Activated gamma-delta T cell treated with Interleukin-2 at 50 U/mL for 16 hours (primary cell): ENCODE results near the gene PAX8.
"Not testable (repeated sequence)": the region's sequence is repeated elsewhere in the genome, so short reads cannot be mapped to it uniquely, and the experiment has no call there.

Experiments used
- DNase-seq: peaks from one replicate; pipeline ENCODE4 v3.0.0-alpha.2; 2020

PAX8 gene

DNA sequence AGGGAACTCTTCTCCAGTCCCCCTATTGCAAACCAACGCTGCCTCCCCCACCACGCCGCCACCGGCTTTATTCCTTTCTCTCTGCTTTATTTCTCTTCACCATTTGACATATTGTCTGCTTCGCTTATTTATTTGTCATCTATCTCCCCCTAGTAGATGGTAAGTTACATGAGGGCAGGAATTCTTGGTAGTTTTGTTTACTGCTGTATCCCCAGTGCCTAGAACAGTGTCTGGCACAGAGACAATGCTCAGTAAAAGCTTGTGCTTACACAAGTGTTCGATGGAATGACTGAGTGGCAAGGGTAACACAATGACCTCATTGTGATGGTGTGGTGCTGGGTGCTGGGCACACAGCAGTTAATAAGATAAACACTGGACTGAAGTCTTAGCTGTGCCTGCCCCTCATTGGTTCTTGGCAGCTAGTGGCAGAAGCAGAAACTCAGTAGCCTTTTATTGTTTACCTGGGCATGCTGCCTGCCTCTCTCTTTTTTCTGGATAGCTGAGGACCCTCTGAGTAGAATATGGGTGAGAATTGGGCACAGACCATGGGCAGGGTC is 9.5 kb upstream of the PAX8 start:
- DNase-seq = not testable (repeated sequence)

DNA sequence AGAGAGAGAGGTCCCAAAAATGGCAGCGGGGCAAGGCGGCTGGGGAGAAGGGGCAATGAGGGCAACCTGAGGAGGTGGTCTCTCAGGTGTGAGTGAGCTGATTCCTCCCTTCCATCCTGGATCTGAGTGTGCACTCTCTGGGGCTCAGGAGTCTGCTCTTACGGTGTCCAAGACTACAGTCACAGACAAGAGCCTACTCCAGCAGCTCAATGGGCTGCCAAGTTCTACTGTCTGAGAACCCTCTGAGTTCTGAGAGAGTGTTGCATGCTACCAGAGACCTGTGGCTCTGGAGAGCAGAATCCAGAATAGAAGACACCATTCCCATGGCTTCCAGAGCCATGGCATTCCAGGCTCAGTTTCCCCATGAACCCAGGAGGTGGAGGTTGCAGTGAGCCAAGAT is 7.1 kb upstream of the PAX8 start:
- DNase-seq = no peak

DNA sequence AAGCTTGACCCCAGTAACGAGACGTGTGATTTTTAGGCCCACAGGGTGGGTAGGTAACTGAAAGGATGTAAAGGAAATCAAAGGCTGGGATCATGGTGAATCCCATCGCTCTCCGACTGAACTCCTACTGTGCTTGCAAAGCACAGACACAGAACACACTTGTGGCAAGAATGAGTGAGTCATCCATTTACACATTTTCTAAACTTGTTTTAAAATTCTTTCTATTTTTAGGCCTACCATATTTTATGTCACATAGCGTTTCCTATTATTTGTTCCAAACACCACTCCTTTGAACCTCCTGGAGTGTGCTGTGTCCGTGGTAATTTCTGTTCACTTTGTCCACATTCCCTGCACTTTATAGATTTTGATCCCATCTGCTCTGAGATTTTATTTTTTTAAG is 6.3 kb upstream of the PAX8 start:
- not testable (repeated sequence) for DNase-seq

DNA sequence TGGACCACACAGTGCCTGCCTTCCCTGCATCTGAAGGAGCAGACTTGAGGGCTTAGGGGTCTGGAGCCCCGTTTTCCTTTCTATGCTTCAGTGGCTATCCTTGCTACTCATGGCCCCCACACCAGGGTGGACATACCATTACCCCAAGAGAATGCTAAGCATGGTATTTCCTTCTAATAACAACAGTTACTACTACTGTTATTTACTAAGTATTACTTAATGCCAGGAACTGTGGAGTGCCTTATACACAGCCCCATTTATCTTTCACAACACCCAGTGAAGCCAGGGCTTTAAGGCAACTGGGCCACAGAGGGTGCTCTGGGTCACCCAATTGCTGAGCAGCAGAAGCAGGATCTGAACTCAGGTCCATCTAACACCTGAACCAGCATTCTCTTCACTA is 5.8 kb upstream of the PAX8 start:
- DNase-seq = no peak

DNA sequence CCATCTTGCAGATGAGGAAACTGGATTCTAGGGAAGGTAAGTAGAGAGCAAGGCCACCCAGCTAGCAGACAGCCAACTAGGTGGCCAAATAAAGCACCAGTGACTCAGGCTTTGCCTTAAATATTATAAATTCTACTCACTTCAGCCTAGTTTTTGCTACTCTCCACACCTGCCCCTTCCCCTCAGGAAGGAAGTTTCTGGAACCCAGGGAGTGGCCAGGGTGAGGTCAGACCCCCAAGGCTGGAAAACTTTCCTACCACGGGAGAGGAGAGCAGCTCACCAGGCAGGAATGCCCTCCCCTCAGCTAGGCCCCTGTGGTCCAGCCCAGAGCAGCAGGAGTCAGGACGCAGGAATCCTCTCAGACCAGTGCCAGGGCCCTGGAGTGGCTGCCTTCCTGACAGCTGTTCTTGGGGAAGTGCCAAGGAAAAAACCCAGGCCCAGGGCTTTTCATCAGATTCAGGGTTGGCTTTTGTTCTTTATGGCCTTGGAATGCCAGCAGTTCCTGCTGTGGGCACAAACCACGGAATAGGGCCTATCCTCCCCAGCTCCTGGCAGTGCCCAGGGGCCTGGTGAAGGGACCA is 5.1 kb upstream of the PAX8 start:
- DNase-seq = no peak

DNA sequence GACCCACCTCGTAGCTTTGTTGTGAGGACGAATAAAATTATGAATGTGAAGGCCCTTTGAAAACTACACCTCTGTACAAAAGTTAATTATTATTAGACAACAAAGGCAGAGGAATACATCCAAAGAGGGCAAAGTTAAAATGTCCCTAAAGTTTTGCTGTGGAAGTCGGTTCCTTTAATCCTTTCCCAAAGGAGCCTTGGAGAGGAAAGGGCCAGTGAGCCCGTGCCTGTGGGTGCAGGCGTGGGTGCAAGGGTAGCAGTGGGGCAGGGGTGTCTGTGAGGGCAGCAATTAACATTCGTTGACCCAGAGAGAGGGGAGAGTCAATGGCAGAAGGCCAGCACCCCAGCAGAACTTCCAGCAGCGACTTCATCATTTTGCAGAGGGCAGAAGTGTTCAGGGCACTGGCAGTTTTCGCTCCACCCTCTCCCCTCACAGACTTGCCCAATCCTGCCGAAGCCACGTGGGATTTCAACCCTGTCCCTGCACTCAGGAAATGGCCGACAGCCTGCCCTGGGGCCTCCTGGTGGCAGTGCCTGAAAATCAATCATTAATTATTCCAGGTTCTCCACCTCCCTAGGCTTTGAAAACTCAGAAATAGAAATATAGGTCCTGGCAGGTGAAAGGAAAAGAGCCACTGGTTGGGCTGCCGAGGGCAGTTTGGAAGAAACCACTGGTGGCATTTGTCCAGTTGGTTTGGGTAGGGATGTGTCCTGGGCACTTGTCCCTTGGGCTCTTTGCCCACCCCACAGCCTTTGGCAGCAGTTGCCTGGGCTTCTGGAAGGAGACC is 4.2 kb upstream of the PAX8 start:
- no peak for DNase-seq

DNA sequence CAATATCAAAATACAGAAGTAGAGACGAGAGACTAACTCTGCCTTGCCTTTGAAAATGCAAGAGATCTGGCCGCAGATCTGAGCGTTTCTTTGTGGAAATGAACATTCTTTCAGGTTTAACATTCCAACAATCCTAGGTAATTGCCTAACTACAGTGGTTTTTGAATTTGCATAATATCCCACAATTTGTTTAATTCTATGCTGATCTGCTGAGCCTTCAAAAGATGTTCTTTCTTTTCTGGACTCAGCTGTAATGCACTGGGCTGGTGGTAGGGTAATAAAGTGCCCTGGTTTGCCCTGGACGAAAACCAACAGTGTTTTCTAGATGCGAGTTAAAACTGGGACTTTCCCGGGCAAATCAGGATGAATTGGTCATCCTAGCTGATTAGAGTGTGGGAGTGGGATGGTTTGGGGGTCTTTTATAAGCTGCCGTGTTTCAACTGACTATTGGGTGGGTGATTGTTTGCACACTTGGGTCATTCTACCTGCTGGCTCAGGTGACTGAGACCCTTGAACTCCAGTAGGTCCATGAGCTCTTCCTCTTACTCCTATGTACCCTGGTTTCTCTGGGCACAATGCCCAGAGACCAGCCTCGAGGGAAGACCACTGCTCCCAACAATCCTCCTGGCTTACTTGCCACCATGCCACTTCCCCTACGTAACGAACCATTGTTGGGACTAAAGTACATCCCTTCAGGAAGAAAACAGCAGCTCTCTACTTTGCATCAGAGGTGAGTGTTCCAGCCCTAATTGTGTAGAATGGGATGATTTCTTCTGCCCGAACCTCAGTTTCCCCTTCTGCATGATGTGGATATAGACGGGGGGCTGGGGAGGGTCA is 3.4 kb upstream of the PAX8 start:
- no peak for DNase-seq

DNA sequence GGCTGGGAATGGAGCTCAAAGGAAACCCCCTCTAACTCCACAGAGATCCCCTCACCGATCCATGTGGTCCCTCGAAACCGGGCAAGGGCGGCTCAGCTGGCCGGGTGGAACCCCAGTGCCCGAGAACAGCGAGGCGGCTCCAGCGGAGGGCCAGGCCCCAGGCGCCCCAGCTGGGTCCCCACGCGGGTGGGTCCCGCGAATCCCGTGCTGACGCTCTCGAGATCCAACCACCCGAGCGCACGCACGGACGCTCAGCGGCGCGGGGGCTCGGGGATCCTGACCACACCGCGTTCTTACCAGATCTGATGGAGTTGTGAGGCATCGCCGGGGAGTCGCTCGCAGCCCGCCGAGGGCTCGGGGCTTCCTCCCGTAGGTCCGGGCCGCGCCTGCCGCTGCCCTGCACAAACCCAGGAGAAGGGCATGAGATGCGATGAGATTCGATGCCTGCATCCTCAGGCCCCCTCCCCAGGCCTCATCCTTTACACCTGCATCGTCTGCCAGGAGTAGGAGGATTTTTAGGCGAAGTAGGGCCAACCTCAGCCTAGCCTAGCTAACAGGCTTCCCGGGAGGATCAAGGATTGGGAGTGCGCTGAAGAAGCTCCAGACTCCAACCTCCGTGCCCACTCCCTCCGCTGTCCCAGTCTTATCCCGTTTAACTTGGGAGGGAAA is 514 bp downstream of the PAX8 start:
- DNase-seq = no peak

DNA sequence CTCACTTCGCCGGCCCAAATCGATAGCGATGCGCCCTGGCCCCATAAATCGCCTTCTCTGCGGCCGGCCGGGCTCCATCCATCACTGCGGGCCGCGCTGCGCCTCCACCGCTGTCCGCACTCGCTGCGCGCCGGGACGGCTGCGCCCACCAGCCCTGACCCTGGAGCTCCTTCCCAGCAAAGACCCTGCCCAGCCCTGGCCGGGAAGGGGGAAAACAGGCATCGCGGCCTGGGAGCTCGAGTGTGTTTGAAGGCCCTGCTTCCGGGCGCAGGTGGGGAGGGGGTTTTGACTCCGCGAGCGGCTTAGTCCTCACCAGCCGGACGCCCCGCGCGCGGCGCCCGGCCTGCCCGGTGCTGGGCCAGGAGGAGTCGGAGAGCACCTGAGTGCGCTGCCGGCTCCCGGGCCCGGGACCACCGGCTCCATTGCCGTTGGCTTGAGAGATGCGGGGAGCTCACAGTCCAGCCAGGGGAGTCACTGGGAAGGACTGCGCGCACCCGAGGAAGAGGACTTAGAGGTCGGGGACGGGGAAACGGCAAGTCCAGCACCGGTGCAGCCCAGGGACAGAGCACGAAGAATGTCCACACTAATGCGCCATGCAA is 1.1 kb downstream of the PAX8 start:
- no peak for DNase-seq

DNA sequence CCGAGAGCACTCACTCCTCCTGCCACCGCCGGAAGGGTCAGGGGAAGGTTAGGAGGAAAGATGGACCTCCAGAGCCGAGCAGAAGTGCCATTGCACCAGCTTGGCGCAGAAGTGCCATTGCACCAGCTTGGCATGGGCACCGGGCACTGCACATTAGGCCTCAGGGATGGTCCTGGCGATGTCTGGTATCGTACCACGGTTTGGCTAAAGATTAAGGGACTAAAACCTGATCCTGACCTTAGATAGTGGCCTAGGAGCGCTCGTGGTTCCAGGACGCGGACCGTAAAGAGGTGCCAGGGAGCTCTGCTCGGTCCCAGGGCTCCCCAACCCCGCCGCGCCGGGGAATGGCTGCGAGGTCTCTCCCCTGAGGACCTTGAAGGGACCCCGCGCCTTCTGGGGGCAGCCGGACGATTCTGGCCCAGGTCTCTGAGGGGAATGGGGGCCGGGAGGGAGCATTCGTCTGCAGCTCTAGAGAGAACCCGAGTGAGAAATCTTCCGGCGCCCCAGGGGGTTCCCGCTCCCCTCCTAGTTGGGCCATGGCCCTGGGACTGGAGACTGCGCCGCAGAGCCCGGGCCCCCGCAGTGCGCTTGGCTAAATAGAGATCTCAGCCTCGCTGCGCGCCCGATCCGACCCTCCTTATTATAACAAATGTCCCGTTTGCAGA is 1.8 kb downstream of the PAX8 start:
- no peak for DNase-seq

DNA sequence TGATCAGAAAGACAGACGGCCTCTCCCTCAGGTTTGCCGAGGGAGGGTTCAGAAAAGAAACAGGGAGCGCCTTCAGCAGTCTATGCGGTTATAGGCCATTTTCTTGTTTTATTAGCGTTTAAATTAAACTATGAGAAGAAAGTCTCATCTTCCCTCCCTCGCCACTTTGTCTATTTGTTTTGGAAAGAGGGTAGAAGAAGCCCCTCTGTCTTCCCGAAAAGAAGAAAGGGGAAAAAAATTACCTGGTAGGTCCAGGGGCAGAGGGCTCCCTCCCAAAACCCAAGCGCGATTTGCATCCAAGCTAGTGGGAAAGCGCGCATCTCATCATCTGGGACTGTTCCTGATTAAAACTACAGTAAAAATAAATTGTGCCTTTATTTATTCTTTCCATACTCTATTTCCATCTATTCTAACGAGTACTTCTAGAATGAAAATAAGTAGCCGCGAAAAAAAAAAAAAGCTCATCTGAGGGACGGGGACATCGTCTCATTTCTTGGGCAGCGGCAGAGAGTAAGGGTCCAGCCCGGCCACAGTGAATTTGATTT is 2.4 kb downstream of the PAX8 start:
- DNase-seq = no peak

DNA sequence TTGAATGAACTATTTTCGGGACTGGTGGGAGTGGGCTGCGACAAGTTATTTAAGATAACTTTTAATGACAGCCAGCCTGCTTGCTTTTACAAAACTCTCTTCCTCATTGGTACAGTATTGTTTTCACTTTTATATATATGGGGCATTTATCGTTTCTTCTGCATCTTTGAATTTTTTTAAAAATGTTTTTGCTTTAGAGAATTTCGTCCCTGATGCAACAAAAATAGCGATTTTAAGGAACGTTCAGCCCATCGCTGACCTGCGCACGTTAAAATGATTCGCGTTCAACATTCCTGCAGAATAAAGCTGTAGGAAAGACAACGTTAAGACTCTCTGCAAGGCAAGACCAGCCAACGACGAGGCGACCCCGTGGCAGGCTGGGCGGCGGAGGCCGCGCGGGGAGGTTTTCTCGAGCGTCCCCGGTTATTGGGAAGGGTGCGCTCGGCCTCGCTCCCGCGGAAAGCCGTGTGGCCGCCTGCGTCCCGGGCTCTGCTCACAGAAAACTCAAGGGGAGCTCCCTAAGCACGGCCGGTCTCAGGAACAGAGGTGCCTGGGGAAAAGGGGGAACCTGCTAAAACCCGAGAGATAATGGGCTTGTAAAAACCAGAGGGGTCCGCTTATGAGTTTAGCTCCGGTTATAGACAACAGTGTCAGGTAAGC is 3.0 kb downstream of the PAX8 start:
- no peak for DNase-seq

DNA sequence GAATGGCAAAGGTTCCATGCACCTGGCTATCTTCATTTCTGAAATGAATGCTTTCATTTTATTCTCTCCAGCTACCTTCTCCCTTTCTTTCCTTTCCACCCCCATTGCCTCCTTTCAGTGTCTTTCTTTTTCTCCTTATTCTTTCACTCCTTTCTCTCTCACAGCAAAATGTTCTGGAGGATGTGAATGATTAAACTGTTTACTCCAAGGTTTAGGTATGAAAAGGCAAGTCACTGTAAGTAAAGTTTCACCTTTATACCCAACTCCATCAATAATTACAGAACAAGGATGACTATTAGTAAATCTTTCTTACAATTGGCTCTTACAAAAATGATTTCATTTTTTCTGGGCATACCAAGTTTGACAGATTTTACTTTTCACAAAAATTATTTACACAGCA is 4.3 kb downstream of the PAX8 start:
- no peak for DNase-seq

DNA sequence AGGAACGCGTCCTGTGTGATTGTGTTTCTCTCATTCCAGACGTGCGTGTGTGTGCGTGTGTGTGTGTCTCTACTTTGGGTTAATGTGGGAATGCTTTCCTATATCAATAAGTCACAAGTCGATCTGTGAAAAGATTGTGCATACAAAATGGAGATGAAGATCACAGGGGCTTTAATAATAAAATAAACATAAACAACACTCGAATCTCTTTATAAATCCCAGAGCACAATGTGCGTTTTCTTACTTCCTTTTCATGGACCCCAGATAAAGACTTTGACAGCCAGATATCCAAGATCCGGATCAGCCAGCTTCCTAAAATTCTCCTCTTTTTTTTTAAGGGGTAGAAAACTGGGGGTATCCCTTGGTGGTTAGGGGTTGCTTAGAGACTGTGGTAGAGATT is 4.7 kb downstream of the PAX8 start:
- no peak for DNase-seq

DNA sequence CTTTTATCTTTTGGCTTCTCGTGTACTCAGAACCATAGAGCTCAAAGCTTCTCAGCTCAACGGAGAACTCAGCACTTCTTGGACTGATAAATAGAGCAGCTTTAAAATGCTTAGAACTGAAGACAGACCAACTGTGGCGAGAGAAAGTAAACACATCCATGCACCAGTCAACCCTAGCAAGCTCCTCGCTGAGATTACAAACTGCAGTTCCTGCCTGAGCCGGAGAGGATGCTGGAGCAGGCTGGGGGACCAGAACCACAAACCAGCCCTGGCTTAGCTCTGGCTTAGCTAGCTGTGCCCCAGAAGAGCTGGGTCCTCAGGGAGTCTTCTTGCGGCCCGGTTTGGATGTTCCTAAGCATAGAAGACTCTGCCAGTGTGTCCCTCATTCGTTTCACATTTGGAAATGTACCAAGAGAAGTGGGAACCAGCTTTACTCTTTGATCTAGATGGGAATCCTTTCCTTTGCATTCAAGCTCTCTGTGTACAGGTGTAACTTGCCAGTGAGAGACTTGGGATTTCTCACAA is 5.6 kb downstream of the PAX8 start:
- no peak for DNase-seq

DNA sequence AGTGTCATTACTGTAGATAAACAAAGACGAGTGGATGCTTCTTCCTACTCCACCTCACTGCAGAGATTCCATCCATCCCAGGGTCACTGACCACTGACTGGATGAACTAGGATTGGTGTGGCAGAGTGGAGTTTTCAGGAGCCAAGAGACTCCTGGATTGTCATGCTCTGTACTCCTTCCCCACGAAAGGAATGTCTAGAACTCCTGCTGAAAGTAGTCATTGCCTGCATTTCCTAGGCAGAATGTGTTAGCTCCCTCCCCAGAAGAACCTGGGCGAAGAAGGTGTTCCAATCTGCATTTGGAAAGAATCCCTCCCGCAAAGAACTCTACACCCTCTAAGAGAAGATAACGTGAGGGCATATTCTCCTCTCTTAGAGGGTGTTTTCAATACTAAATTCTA is 6.2 kb downstream of the PAX8 start:
- DNase-seq = no peak

DNA sequence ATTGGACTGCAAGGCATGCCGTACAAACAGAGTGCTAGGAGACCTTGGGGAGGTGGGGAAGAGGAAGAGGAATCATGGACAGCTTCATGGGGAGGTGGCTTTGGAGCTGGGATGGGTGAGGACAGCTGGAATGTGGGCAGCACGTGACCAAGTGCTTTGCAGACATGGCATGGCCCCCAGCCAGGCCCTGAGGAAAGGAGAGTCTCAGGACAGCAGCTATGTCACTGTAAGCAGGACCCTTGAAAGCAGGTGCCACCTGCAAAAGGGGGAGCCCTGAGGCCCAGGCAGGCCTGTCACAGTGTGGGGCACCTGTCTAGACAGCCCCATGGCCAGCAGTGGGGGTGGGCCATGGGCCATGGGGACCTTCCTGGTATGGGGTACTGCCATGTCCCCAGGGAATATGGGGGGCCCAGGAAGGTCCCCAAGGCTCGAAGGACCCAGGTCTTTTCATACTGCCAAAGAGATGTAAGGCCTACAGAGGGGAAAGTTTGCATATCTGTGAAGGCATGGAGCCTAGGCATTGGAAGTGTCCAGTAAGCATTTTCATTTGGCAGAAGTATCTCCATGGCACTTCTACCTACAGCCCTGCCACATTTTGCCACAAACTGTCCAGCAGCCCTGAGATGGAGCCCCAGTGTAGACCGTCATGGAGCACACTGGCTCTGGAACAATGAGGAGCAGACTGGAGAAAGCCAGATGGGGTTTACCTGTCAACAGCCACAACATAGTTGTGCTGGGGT is 9.9 kb downstream of the PAX8 start:
- no peak for DNase-seq

DNA sequence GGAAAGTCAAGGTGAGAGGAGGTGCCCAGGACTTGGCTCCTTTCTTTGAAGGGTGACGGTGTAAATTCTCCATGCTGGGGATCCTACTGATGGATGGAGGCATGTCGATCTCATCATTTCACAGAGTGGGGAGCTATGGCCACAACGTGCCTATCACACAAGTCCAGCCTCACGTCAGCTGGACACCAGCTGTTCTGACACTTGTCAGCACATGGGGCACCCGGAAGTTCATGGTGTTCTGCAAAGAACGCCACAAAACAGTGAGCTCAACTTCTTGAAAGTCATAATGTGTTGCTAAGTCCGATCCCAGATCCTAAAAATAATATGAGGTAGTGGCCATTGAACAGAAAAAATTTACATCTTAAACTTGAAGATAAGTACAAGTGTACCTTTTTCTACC is 12.3 kb downstream of the PAX8 start:
- DNase-seq = no peak

DNA sequence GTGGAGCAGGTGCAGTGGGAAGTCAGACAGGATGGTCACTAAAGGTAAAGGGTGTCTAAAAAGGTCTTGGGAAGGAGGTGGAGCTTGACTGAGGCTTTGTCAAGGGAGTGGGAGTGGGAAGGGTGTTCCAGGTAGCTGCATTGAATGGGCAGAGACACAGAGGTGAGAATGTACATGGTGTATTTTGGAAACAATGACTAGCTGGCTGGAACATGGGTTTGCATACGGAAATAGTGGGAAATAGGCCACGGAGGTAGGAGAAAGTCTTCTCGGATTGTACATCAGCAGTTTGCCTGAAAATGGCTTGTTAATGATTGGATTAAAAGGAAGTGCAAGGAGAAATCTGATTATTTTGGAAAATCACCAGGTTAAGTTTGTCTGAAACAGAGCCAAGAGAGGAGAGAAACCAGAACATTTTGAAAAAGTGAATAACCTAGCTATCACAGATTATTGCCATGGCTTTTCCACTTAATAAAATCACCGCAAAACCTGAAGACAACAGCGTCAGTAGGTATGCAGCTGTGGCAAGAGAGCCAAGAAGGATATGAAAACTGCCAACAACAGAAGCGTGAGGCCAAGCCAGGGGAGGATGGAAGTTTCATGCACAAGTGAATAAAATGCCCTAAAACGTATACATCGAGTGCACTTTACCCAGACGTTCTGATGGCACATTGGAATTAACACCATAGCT is 13.9 kb downstream of the PAX8 start:
- DNase-seq = no peak

DNA sequence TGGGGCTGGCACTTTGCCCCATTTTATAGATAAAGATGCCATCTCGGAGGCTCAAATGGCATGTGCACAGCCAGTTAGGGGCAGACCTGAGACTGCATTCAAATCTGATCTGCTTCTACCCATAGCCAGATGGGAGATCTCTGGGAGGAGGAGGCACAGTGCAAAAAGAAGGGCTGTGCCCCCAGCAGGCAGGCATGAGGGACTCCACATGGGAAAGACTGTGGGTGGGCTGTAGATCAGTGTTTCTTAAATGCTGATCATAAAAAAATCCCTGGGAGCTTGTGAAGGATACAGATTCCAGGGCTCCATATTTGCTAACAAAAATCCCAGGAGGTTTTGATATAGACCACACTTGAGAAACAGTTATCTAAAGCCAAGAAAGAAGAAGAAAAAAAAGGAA is 15.2 kb downstream of the PAX8 start:
- DNase-seq = no peak
